Left ventricle myocardium superior (tissue), 1 donor: Measurements from ENCODE around the gene ICE1. TPM values are rescaled to one million over a fixed set of nuclear protein-coding genes. Genes with fewer than 3 reads are reported as not detected.
"Not testable (repeated sequence)": the region's sequence is repeated elsewhere in the genome, so short reads cannot be mapped to it uniquely, and the experiment has no call there.

ENCODE experiments used
- ATAC-seq: fragments of 200-7000 bp; cut with Tn5 transposase; one replicate; pipeline ENCODE4 v1.9.1; 2020; ENCODE audit warnings: mild to moderate bottlenecking, moderate library complexity
- DNase-seq: peaks from one replicate; pipeline ENCODE4 v3.0.0-alpha.2; 2020
- intact Hi-C: fragments of 100-400 bp; cut with micrococcal nuclease; formaldehyde crosslinking; loops from one replicate; pipeline ENCODE4 v1.11.0; 2022
- total RNA-seq: library from RNA; stranded (reverse); fragmentation: NEBNext Ultra II Directional; extraction: Animal tissue kit (Norgen Biotek cat#: 25700); gene quantifications from one replicate; pipeline ENCODE4 v1.2.1, GENCODE V29; 2021
- donor health status: DM: no; HTN: yes; CAD: no; lungs with severe emphysema.

ICE1 gene
- total RNA-seq, 1 donor from 2014 or later, result 18.3 TPM

- ATAC-seq (no peak), DNase-seq (no peak)
- intact Hi-C loops, result no loop called here
These were observed 58.1 kb downstream of the ICE1 start for GRCh38 chr5:5480481-5481111.

DNA sequence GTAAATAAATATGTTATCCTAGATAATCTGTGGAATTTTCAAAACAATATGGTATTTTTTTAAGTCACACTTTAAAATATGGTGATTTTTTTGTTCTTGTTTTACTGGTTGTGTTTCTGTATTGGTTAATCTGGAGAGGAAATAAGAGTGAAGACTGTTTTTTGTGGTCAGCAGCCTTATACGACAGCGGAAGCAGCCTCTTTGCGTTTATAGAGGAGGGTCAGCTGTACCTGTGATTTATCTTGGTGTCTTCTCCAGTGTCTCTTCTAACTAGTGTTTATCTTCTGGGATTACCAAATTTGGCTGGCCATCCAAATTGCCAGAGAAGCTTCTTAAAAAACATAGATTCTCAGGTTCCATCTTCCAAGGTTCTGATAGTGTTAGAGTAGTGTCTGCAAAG, 58.7 kb downstream of the ICE1 start:
- ATAC-seq (no peak), DNase-seq (no peak)
- intact Hi-C loops, result no loop called here

- peak; percentile 74 for ATAC-seq
These were observed 59.2 kb downstream of the ICE1 start for GRCh38 chr5:5481633-5482032.

GRCh38 chr5:5483350-5483749, 60.9 kb downstream of the ICE1 start:
- DNase-seq (no peak), ATAC-seq (peak; percentile 82)
- intact Hi-C loops, result no loop called here

More at GRCh38 chr5:5481633-5482032, 59.2 kb downstream of the ICE1 start:
- intact Hi-C loops, result no loop called here
- no peak for DNase-seq

DNA sequence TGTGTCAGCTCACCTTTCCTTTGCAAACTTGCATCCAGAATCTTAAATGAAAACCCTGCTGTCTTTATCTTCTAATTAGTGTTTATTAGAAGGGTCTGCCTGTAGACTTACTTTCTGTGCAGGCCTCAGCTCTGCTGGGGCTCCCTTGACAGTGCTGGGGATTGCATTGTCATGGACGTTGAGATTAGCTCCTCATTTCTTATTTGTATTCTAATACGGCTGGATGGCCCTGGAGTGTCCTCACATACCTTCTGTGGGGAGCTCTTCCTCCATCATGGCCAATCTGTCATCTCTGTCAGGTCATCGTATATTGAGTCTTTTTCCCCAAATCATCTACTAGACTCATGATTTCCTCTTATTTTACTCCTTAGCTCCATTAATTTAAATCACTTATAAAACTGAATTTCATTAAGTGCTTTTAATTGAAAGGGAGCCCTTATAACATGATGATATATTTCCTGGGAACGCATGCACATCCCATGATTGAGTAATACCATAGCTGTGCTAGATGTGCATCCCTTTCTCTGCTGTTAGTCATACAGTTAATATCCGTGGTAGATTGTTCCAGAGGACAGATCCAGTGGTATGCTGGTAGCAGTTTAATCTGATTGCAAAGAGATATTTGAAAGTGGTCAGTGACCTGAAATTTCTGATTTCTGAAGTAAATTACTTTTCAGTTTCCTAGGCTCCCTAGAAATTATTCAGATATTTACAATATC, 61.6 kb downstream of the ICE1 start:
- DNase-seq (no peak), ATAC-seq (no peak)
- intact Hi-C loops, result no loop called here

- no peak for ATAC-seq
- intact Hi-C loops, result no loop called here
These were observed 63.6 kb downstream of the ICE1 start for GRCh38 chr5:5486122-5486521.

GRCh38 chr5:5487585-5488360, 65.3 kb downstream of the ICE1 start:
- ATAC-seq (no peak), DNase-seq (no peak)
- intact Hi-C loops, result no loop called here

More at GRCh38 chr5:5486122-5486521, 63.6 kb downstream of the ICE1 start:
- DNase-seq, result no peak

DNA sequence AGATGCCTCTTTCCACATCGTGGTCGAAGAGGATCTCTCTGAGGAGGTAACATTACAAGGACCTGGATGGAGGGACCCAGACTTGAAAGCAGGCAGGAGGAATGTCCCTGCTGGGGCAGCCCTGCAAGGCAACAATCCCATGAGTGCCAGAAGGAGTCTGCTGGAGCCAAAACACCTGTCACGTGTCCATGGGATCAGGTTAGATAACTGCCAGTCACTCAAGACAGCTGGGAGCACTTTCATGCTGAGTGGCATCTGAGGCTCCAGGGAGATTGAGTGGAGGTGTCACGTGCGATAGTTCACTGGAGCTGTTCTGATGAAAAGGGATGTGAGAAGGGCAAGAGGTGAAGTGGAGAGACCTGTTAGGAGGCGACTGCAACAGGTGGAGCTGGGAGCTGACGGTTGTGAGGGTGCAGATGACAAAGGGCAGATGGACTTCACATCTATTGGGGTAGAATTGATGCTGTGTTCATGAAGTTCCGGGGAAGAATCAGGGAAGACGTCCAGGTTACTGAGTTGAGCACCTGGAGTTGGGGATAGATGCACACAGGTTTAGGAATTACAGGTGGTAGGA, 68.4 kb downstream of the ICE1 start:
- intact Hi-C loops, result loop anchor here (10.0 kb wide), 1 partner anchor 394 kb away; no protein-coding TSS in a partner anchor
- no peak for DNase-seq
- ATAC-seq, result no peak

- intact Hi-C loops, result loop anchor here (10.0 kb wide), 1 partner anchor 392 kb away; no protein-coding TSS in a partner anchor
- ATAC-seq (peak; percentile 26), DNase-seq (no peak)
These were observed 69.8 kb downstream of the ICE1 start for GRCh38 chr5:5492087-5492933.

DNA sequence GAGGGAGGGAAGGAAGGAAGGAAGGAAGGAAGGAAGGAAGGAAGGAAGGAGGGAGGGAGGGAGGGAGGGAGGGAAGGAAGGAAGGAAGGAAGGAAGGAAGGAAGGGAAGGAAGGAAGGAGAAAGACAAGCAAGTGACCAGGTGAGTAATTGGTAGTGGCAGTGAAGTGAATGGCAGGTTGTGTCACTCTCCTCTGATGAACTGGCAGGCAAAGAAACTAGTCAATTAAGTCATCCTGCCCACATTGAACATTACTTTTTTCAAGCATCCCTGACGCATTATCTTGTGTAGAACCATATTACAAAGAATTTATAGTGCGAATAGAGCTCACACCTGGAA, 70.4 kb downstream of the ICE1 start:
- intact Hi-C loops, result loop anchor here (10.0 kb wide), 1 partner anchor 392 kb away; no protein-coding TSS in a partner anchor
- not testable (repeated sequence) for DNase-seq, ATAC-seq

GRCh38 chr5:5494489-5495402, 72.3 kb downstream of the ICE1 start:
- ATAC-seq, result peak; percentile 95
- DNase-seq, result peak; percentile 86
- intact Hi-C loops, result loop anchor here (10.0 kb wide), 1 partner anchor 390 kb away; no protein-coding TSS in a partner anchor

GRCh38 chr5:5497152-5497788, 74.8 kb downstream of the ICE1 start:
- intact Hi-C loops, result loop anchor here (10.0 kb wide), 1 partner anchor 388 kb away; no protein-coding TSS in a partner anchor
- DNase-seq, result peak; percentile 57
- ATAC-seq, result peak; percentile 70

- ATAC-seq (no peak), DNase-seq (no peak)
- intact Hi-C loops, result loop anchor here (10.0 kb wide), 1 partner anchor 385 kb away; no protein-coding TSS in a partner anchor
These were observed 77.0 kb downstream of the ICE1 start for GRCh38 chr5:5499442-5499841.

DNA sequence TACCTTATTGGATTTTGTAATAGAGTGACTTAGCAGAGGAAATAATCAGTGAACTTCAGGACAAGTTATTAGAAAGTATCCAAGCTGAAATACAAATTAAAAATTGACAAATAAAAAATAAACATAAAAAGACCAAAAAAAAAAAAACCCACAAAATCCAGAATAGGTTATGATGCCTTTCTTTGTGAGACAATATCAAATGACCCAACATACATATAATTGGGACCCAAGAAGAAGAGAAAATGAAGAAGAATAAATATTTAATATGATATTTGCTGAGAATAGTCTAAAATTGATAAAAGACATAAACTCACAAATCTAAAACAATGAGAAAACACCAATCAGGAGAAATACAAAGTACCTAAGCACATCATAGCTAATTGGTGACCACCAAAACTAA, 81.8 kb downstream of the ICE1 start:
- ATAC-seq (no peak), DNase-seq (no peak)
- intact Hi-C loops, result no loop called here

DNA sequence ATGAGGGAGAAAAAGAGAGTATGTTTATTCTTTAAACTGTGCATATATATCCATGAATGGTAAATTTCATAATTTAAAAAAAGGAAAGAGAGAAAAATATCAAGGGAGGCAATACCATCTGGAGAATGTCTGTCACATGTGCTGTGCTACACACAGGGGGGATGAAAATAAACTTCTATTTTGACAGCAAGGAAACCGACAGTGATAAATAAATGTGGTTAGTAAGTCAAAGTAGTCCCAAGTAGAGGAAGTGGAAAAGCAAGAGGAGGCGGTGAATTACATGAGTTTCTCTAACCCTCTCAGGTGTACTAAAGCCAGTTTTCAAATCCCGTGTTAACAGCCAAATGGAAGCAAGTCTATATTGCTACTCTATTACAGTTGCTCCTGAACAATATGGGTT, 83.3 kb downstream of the ICE1 start:
- DNase-seq (no peak), ATAC-seq (no peak)
- intact Hi-C loops, result no loop called here

DNA sequence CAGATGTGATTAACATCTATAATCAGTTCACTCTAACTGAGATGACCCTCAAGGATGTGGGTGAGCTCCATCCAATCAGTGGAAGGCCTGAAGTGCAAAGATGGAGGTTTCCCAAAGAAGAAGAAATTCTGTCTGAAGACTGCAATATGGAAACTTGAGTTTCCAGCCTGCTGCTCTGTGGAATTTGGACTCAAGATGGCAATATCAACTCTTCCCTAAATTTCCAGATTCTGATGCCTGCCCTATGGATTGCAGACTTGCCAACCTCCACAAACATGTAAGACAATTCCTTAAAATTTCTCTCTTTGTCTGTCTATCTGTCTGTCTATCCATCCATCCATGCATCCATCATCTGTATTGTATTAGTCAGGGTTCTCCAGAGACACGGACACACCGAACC, 85.9 kb downstream of the ICE1 start:
- DNase-seq, result no peak
- intact Hi-C loops, result no loop called here
- ATAC-seq, result no peak

DNA sequence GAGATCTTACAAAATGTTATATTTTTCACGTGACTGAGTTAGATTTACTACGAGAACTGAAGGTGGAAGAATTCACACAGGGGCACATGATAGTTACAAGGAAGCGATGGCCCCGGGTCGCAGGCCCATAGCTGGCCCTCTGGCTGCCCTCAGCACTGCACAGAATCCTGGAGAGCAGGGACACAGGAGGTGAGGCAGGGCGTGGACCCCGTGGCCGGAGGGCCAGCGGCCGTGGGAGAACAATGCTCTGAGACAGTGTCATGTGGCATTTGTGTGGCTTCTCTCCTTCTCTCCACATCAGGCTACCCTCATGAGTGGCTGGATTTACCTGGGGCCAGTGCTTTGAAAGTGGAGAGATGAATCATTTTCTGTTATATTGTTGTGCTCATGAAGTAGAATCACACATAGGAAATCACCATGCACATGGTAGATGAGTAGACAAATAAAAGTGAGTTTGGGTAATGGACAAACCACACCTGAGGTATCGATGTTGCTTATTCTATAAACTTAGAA, 89.5 kb downstream of the ICE1 start:
- intact Hi-C loops, result no loop called here
- no peak for DNase-seq
- ATAC-seq, result no peak
